Stimulated activated CD4-positive, alpha-beta T cell treated with anti-CD3 and anti-CD28 coated beads, TNF-alpha, amount 100 ng/mL, for 24 hours (primary cell): ENCODE measurements around the gene CES1.
"Not testable (repeated sequence)": the region's sequence is repeated elsewhere in the genome, so short reads cannot be mapped to it uniquely, and the experiment has no call there.

Experiments
- DNase-seq, 3 experiments: peaks; one replicate each; pipeline ENCODE4 v3.0.0-alpha.2; 2020; ENCODE audit warnings: low read depth in 3 of 3

CES1 gene

DNA sequence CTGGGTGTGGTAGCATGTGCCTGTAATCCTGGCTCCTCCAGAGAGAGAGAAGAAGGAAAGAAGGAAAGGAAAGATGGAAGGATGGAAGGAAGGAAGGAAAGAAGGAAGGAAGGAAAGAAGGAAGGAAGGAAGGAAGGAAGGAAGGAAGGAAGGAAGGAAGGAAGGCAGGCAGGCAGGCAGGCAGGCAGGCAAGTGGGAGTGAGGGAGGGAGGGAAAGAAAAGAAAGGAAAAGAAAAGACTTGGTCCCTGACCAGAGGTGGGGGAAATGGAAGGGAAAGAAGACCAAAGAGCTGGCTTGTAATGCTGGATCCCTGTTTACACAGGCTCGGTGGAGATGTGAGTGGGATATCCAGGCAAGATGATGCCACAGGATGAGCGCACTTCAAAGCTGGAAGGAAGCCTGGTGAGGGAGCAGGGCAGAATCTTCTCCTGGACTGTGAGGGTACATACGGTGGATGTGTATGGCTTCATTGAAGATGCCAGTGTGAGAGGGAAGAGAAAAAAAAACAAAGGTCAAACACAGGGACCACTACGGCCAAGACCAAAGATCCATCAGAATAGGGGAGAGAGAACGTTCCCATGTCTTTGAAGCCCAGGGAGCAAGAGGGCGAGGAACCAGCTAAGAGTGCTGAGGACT, 2.1 kb downstream of the CES1 start:
- no peak for DNase-seq

DNA sequence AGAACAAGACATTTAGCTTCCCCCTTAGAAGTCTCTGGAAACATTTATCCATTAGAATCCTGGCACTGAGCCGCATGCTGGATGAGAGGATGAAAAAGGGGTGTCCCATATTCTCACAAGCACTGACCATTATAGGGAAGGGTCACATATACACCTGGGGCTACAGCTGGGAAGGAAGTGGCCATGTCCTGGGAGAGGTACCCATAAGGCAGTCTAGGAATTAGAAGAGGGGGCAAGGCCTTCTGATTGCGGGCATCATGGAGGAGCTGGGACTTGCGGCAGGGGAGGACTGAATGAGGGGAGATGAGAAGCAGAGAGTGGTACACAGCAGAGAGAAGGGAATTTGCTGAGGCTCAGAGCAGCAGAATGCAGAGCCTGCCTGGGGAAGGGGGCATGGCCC, 3.7 kb downstream of the CES1 start:
- DNase-seq, result not testable (repeated sequence)

DNA sequence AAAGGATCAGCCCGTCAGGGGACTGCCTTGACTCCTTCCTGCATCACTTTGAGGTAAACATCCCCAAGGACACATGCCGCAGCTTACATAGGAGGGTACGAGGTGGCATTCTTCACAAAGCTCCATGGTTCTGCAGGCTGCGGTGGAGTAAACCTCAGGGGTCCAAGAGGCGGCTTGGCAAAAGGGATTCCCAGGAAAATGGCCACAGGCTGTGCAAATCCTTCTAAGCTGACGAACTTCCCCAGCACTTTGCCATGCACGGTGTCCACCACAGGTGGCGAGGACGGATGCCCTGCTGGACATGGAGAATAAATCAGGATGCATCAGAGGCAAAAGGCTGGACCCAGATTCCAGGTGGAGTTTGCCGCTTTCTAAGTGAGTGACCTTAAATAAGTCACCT, 4.2 kb downstream of the CES1 start:
- DNase-seq, result no peak

DNA sequence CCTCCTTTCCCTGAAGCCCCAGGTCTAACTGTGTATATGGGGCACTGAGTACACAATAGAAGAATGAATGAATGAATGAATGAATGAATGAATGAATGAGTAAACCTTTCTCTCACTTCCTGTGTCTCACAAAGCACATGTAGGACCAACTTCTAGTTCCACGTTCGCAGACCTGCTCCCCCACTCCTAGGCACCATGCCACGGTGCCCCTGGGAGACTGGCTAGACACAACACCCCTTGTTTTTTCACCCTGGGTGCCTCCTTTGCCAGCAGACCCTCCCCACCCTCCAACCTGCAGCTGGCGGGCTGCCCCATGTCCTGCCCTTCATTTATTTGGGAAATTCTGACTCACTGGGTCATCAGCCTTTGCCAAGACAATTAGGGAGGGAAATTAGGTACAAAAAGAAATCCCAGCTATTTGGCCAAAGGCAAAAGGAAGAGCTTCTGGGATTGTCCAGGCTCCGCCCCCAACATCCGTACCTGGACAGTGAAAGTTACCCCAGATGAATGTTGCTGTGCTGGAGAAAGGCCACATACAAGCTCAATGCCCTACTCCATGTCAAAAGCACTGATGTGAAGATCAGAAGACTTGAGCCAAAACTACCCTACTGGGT, 7.7 kb downstream of the CES1 start:
- DNase-seq, result no peak

DNA sequence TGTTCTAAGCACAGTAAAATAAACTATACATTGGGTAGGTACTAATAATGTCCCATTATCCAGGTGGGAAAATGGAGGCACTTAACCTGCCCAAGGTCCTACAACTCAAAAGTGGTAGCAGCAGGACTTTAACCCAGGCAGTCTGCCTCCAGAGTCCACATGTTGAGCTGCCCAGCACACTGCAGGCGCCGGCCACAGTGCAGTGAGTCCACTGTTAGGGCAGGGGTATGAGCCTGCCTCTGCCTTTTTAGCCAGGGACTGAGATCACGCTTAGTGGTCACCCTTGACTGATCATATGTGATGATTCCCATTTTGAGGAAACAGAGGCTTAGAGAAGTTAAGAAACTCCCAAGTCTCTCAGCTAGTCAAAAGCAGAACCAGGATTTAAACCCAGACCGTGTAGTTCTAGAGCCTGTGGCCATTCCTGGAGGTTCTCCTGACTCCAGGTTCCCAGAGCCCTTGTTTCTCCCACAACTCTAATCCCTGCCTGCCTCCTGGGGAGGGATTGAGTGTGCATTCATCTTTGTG, 8.4 kb downstream of the CES1 start:
- no peak for DNase-seq

DNA sequence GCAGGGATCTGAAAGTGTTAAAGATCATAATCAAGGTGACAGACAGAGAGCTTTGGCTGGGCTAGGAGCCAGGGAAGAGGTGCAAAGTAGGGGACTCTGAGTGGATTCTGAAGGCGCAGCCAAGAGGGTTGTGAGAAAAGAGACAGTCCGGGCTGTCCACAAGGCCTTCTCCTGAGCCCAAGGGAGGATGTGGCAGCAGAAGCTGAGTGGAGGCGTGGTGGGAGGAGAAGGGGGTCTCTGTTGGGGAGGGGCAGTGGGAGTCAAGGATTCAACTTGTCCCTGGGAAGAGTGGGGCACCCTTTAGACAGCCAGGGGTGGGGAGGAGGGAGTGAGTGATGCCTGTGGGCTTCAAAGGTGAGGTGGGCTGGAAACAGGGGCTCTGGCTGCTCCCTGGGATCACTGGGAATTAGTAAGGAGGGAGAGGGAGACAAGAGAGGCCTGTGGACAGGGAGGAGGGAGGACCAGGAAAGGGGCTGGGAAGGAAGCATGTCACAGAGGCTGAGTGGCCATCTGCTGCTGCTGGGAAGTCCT, 10.6 kb downstream of the CES1 start:
- DNase-seq, result no peak

DNA sequence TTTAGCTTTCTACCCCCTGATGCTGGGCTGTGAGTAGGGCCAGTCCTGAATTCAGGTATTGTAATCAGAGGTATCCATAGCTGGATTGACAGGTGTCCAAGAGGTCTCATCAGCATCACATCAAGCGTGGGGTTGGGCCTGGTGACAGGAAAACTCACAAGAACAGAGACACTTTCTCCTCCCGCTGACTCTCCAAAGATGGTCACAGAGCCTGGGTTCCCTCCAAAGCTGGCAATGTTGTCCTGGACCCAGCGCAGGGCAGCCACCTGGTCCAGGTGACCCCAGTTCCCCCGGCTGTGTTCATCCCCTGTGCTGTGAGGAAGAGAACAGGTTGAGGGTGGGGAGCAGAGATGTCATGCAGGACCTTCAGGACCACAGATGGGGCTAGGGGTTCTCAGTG, 11.7 kb downstream of the CES1 start:
- no peak for DNase-seq

DNA sequence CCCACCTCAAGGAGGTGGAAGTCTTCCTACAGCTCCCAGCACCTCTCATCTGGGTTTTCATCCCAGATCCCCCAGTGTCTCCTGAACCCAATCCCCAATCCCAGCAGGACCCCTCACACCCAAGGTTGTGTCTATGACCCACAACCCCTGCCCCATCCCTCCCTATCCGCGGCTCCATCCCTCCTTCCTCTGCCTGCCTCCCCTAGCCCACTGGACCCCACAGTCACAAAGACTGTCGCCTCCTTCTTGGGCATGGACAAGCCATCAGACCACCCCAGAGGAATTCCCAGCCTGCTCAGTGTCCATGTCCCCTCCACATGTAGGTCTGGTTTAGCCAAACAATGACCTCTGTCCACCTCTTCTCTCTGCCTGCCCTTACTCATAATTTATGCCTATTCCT, 12.3 kb downstream of the CES1 start:
- DNase-seq, result no peak

DNA sequence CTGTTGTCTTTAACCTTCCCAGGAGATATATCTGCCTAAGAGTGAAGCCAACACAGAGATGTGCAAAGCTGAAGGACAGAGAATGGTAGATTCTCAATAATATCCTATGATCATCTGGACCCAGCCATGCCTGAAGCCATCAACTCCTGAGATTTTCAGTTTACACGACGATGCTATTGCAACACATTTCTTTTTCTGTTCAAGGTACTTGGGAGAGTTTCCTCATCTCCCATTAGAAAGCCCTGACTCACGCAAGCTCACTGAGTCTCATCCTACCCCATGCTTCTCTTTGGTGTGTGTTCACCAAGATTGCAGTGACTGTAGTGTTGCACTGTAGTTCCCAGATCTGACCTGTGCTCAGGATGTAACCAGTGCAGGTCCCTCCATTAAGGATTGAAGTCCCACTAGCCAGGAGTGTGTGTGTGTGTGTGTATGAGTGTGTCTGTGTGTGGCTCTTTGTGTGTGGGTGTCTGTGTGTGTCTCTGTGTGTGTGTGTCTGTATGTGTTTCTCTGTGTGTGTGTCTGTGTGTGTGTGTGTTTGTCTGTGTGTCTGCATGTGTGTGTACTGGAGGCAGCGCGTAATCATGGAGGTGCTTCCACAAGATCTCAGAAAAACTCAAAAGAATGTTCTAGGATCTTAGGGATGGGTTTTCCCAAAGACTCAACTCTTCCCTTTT, 15.5 kb downstream of the CES1 start:
- DNase-seq, result no peak

DNA sequence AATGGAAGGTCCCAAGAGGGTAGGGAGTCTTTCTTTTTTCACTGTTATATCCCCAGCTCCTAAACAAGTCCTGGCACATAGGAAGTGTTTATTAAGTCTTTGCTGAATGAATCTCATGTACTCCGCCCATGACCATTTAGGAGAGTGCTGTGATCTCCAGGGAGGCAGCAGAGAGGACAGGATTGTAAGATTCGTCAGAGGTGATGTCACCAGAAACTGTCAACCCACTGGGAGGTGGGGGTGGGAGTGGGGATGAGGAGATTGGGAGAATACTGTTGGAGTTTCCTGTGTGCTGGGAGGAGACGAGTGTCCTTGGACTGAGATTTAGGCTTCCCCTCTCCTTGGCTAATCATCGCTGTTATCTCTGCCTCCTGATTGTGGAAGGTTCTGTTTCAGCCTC, 16.7 kb downstream of the CES1 start:
- not testable (repeated sequence) for DNase-seq

DNA sequence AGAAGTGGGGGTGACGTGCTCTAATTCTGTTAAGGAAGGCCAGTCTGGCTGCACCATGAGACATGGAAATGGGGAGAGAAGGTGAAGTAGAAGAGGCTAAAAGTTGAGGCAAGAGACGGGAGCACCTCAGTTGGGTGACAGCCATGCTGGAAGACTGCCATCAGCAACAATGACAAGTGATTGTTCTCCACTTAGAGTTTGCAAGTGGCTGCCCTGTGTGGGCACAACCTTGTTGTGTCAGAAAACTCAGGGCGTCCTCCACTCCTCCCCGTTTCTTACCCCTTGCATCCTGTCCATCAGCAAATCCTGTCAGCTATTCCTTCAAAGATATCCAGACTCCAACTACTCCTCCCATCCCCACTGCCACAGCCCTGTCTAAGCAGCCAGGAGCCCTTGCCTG, 17.6 kb downstream of the CES1 start:
- no peak for DNase-seq

DNA sequence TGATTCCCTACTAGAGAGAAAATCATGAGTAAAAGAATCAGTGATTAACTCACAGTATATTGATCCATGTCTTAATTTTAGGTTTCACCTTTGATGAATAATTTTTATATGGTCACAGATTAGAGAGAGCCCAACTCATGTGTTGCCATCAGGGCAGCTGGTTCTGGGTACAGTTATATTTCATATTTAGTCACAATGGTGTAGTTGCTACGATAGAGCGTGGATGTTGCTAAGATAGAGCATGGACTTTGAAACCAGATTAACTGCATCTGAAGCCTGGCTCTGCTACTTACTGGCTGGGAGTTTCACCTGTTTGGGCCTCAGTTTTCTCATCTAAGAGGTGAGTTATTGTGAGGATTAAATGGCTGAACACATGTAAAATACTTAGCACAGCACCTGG, 18.7 kb downstream of the CES1 start:
- not testable (repeated sequence) for DNase-seq

DNA sequence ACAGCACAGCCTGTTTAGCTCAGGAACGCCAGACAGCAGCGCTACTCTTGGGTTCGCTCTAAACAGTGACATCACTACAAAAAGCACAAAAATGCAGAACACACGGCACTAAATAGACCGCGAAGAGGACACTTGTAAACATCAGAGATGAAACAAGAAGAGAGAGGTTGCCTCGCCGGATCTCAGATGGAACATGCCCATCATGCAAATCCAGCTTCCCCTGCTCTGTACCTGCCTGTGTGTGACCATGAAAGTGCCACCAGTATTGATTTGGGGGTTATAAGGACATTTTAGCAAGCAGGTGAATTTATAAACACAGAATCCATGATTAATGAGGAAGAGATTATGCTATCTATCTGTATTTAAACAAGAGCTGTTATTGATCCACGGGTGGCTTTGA, 19.2 kb downstream of the CES1 start:
- DNase-seq, result not testable (repeated sequence)

DNA sequence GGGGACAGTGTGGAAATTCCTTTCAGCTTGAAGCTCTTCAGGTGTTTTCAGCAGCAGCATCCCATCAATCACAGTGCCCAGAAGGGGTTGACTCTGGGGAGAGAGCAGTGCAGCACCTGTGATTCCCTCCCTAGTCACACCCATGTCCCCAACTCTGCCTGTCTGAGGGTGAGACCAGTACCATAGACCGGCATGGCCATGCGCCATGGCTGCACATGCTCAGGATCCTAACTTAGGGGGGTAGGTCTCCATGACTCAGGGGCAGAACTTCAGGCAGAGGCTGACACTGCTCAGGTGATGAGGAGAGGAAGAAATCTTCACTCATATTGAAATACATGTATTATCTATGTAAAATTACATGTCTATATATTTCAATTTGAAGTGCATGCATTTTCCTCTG, 19.9 kb downstream of the CES1 start:
- DNase-seq, result no peak

DNA sequence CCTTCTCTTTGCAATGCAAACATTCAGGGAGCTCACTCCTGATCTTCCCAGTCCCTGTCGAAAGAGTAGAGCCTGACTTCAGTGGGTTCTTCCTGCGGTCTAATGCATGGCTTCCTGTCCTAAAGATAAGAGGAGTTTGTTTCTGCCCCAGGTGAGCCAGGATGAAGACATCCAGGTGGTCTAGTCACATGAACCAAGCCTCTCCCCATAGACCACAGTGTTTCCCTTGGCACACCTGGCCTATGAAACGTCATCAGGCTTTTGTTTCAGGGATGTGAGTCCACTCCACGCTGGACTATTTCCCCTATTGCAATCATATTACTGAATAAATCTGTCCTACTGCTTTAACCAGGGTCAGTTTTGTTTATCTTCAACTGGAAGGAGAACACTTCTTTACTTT, 21.1 kb downstream of the CES1 start:
- DNase-seq, result no peak

DNA sequence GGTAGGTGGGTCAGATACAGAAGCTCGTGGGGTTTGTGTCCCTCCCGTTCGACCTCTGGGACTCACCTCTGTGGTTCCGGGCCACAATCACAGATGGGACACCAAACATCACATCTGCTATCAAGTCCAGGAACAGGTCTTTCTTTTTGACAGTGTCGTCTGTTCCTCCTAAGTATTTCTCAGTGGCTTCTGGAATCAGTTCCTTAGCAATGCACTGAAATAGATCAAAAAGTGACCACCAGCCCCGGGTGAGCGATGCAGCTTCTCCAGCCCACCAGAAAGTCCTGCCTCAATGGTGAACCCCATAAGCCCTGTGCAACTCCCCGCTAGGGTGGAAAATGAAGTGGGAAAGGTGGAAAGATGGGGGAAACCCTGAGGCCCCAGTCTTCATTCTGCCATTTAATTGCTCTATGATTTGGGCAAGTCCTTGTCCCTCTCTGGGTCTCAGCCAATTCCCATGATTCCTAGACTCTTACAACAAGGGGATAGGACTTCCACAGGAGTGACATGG, 22.4 kb downstream of the CES1 start:
- DNase-seq, result no peak

DNA sequence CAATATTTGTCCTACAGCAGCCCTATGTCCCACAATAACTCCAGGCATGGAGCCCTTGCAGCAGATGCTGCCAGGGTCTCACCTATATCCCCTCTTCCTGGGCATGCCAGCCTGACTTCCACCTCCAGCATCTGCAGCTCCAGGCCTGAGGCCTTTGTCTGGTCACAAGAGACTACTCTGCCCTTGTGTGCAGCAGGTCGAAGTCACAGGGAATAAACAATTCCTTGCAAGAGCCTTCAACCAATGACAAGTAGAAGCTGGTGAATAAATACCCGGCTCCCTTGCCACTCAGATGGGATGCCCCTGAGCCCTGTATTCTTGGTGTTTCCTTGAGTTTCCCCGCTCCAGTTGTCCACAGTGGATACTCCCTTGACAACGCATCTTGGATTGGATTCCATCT, 23.0 kb downstream of the CES1 start:
- no peak for DNase-seq

DNA sequence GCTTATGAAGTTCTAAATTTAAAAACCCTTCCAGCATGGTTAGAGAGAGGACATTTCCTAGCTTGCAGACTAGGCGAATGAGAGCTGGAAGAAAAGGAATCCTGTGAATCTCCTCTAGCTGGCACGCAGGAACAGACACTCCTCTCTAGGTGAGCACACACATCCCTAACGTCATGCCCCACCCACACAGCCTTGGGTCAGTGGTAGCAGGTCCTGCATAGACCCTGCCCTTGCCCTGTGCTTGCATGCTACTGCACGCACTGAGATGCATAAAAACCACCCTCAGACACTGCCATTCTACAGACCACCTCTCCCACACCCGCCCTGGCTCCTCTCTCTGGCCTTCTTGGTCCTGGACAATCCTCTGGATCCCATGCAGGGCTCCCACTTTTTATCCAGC, 23.5 kb downstream of the CES1 start:
- DNase-seq, result no peak

DNA sequence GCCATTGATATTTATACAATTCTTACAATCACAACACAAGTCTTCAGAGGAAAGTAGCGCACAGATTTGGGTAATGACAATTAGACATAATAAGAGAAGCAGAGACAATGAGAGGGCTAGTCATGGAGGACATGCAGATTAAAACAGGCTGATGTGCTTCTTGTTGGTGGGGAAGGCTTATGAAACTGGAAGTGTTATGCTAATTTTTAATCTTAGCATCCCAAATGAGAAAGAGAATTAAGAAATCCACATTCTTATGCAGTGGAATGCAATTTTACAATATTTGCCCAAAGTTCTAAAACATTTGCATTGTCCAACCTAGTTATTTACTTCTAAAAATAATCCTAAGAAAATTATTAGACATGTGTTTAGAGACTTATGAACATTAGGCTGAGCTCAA, 24.6 kb downstream of the CES1 start:
- not testable (repeated sequence) for DNase-seq

DNA sequence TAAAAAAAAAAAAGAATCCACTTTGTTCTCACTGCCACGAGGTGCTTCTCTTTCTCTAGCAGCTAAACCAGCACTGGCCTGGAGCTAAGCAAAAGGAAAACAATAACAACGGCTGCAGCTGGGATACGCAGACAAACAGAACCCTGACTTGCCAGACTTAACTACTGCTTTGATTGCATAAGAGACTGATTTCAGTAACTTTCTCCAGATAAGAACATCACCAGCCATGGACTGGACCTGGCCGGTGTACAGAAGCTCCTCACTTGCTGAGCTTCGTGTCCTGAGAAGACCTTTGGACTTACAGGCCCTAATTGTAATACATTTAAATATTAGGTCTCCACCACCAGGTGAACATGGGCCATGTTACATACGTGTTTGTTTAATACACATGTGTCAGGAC, 27.8 kb downstream of the CES1 start:
- DNase-seq, result not testable (repeated sequence)

DNA sequence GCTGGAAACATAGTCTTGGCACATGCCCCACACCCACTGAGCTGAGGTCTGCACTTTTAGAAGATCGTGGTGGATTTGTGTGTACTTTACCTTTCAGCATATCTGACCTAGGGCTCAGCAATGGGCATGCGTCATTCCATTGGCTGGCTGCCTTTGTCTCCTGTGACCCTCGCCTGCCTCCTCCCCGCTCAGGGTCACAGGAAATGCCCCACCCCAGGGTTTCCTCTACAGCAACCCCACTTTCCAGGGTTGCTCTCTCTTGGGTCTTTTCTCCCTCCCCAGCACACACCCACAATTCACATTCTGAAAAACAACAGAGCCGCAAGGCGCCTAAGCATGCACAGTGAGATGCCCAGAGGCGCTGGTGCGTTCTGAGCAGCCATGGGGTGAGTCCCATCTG, 29.2 kb downstream of the CES1 start:
- not testable (repeated sequence) for DNase-seq

DNA sequence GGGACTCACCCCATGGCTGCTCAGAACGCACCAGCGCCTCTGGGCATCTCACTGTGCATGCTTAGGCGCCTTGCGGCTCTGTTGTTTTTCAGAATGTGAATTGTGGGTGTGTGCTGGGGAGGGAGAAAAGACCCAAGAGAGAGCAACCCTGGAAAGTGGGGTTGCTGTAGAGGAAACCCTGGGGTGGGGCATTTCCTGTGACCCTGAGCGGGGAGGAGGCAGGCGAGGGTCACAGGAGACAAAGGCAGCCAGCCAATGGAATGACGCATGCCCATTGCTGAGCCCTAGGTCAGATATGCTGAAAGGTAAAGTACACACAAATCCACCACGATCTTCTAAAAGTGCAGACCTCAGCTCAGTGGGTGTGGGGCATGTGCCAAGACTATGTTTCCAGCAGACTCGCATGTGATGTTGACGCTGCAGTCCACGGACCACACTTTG, 39.9 kb downstream of the CES1 start:
- not testable (repeated sequence) for DNase-seq

DNA sequence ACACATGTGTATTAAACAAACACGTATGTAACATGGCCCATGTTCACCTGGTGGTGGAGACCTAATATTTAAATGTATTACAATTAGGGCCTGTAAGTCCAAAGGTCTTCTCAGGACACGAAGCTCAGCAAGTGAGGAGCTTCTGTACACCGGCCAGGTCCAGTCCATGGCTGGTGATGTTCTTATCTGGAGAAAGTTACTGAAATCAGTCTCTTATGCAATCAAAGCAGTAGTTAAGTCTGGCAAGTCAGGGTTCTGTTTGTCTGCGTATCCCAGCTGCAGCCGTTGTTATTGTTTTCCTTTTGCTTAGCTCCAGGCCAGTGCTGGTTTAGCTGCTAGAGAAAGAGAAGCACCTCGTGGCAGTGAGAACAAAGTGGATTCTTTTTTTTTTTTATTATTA, 41.4 kb downstream of the CES1 start:
- not testable (repeated sequence) for DNase-seq
